Renal cortical epithelial cell (primary cell): ENCODE measurements around the gene MYO15B. TPM values are rescaled to one million over a fixed set of nuclear protein-coding genes. Genes with fewer than 3 reads are reported as not detected.

Experiments
- DNase-seq: peaks from one replicate; pipeline ENCODE4 v3.0.0-alpha.2; 2011; ENCODE audit warnings: low read depth
- total RNA-seq: library from RNA; depleted of rRNA; stranded (reverse); fragments of >200 nt; gene quantifications from 2 replicates; pipeline ENCODE4 v1.2.3, GENCODE V29; 2014

The MYO15B gene
- total RNA-seq, 1 donor from 2014 or later, result 3.8 TPM

- DNase-seq, result no peak
Observed at GRCh38 chr17:75665981-75666380, 78.4 kb downstream of the MYO15B start.

- DNase-seq, result peak; percentile 93
Observed at GRCh38 chr17:75666959-75667790, 79.6 kb downstream of the MYO15B start, which contains the start of the genes RECQL5 and SAP30BP. Gene RECQL5, minus strand, starts transcription at chr17:75667154. Its CDS starts 597 bp downstream, at chr17:75666557. Gene SAP30BP, plus strand, starts transcription at chr17:75667338. Its CDS starts 35 bp downstream, at chr17:75667373.

GRCh38 chr17:75667825-75668224, 80.2 kb downstream of the MYO15B start:
- no peak for DNase-seq

- DNase-seq, result no peak
Observed at GRCh38 chr17:75668489-75668888, 80.9 kb downstream of the MYO15B start.

- DNase-seq, result no peak
Observed at GRCh38 chr17:75670868-75671267, 83.3 kb downstream of the MYO15B start.

GRCh38 chr17:75672011-75672410, 84.4 kb downstream of the MYO15B start:
- DNase-seq, result no peak

- DNase-seq, result no peak
Observed at GRCh38 chr17:75673487-75673886, 85.9 kb downstream of the MYO15B start.

Other genes with a start within 250 kb of the MYO15B start
- 110 and 112 TPM in 2 replicates for gene GRB2, start 182.1 kb upstream of the MYO15B start, total RNA-seq
- gene TMEM94, start 131.2 kb upstream of the MYO15B start, total RNA-seq, result 17.2 and 68.5 TPM in 2 replicates
- gene CASKIN2, start 72.3 kb upstream of the MYO15B start, total RNA-seq, result 4.3 and 26.2 TPM in 2 replicates
- gene TSEN54, start 71.3 kb upstream of the MYO15B start, total RNA-seq, result 11.1 and 14.5 TPM in 2 replicates
- gene LLGL2, start 62.1 kb upstream of the MYO15B start, total RNA-seq, result 52.5 and 68.9 TPM in 2 replicates
- gene SMIM5, start 45.6 kb downstream of the MYO15B start, total RNA-seq, result 0.20 and 1.6 TPM in 2 replicates
- 11.1 and 21.3 TPM in 2 replicates for gene RECQL5, start 79.4 kb downstream of the MYO15B start, total RNA-seq
- gene SAP30BP, start 79.5 kb downstream of the MYO15B start, total RNA-seq, result 55.6 and 104 TPM in 2 replicates
- gene ITGB4, start 133.7 kb downstream of the MYO15B start, total RNA-seq, result 76.9 and 82.5 TPM in 2 replicates
- 16.6 and 51.2 TPM in 2 replicates for gene GALK1, start 177.4 kb downstream of the MYO15B start, total RNA-seq
- gene UNK, start 197.0 kb downstream of the MYO15B start, total RNA-seq, result 6.6 and 17.2 TPM in 2 replicates